Psoas muscle (tissue), 8 donors: ENCODE data around the gene TBC1D22A. TPM values are rescaled to one million over a fixed set of nuclear protein-coding genes. Genes with fewer than 3 reads are reported as not detected.

Source experiments
- ATAC-seq, 4 donors: fragments of 200-7000 bp; cut with Tn5 transposase; one replicate each; pipeline ENCODE4 v1.9.1; 2020; ENCODE audit warnings: moderate library complexity in 3 of 4, mild to moderate bottlenecking in 2 of 4
- DNase-seq, 2 donors: peaks; one replicate each; pipeline ENCODE4 v3.0.0-alpha.2; 2020
- H3K27ac ChIP-seq: fragments of 200-600 bp; one replicate; pipeline ENCODE4 v1.8.0; 2022
- H3K27me3 ChIP-seq, 3 donors: fragments of 200-600 bp in 1 of 3; one replicate each; pipeline versions ENCODE4 v1.6.1 to v1.8.0; 2013 to 2022; ENCODE audit warnings: low read length in 2 of 3, mild to moderate bottlenecking in 2 of 3, moderate library complexity in 1 of 3; ENCODE audit not compliant: insufficient read depth in 3 of 3
- H3K36me3 ChIP-seq, 2 donors: fragments of 200-600 bp in 1 of 2; one replicate each; pipeline versions ENCODE4 v1.6.1 to v1.8.0; 2013 to 2022; ENCODE audit warnings: low read depth in 1 of 2, mild to moderate bottlenecking in 1 of 2, moderate library complexity in 1 of 2; ENCODE audit not compliant: insufficient read depth in 1 of 2
- H3K4me1 ChIP-seq: fragments of 200-600 bp; one replicate; pipeline ENCODE4 v1.8.0; 2022
- H3K4me3 ChIP-seq: fragments of 200-600 bp; one replicate; pipeline ENCODE4 v1.8.0; 2022; ENCODE audit warnings: mild to moderate bottlenecking
- H3K9me3 ChIP-seq: fragments of 200-600 bp; one replicate; pipeline ENCODE4 v1.8.0; 2022
- WGBS, 3 donors: extraction: QIAGEN DNeasy Blood & Tissue Kit; methylation state at CpG; one replicate each; pipeline versions ENCODE4 v1.1.6 to v1.1.7; 2013; 5-methylcytosine and 5-hydroxymethylcytosine counted together
- intact Hi-C, 2 donors: fragments of 100-400 bp; cut with DNase I; formaldehyde crosslinking; loops; one replicate each; pipeline versions ENCODE4 v1.11.0 to v1.14.2; 2022
- polyA plus RNA-seq, 3 donors: library from polyadenylated mRNA; stranded (reverse); fragments of 200-250 nt; gene quantifications; one replicate each; pipeline ENCODE4 v1.2.3, GENCODE V29; 2013
- total RNA-seq, 4 donors: library from RNA; stranded (reverse); fragmentation: NEBNext Ultra II Directional in 2 of 4; extraction: Animal tissue kit (Norgen Biotek cat#: 25700) in 2 of 4; gene quantifications; one replicate each; pipeline versions ENCODE4 v1.2.1 to v1.2.4, GENCODE V29; 2021 to 2023
- TF ChIP-seq, protein P1 (sequence below): fragments of 200-600 bp; IDR thresholded peaks from one replicate; pipeline ENCODE4 v1.8.0; 2022; ENCODE audit warnings: antibody characterized with exemption
- donor health status: healthy with polysubstance abuse.
- donor health status: DM: no; HTN: no; CAD: no; lungs with moderate emphysema.
- donor health status: Bipolar disorder and iron deficiency.
- donor health status: healthy.
- donor health status: DM: yes; HTN: yes; CAD: no.
- donor health status: DM: no; HTN: no; CAD: no.
- donor health status: DM: no; HTN: no; CAD: no.
- donor health status: DM: yes; HTN: yes; CAD: no.

The TBC1D22A gene
- total and polyA plus RNA-seq, 7 donors, result 11.7 to 25.0 (median 18.9) TPM

DNA sequence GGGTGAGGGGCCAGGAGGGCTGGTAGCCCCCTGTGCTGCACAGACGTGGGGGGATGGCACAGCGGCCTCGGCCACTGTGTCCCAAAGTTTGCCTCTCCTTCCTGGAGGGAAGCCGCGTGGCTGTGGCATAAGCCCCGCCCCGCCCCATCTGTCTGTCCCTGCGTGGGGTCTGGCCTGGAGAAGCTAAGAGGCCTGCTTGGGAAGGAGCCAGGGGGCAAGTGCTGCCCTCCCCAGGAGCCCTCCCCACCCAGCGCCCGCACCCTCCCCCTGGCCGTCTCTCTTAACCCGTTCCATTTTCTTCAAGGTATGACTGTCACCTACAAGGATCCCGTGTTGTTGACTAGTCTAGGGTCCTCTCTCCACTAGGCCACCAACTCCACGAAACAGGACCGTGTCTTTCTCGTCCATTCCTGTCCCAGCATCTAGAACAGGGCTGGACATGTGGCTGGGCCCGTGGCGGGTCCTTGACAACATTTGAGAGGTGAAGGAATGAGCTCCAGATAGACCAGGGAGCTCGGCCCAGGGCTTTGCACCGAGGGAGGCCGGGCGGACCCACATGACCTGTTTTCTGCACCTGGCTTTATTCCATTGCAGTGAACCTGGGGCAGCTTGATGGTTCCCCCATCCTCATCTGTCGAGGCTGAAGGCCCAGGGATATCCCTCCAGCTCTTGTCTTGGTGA, 428.0 kb downstream of the TBC1D22A start:
- Histone ChIP-seq H3K27me3 (peaks cover 0 to 8% (median 5%) of the 10 kb centered on the region in 3 donors), H3K27ac (no peak overlapping the region), H3K4me1 (no peaks in the 10 kb centered on the region), H3K4me3 (no peak overlapping the region), H3K36me3 (no peaks in the 10 kb centered on the region), H3K9me3 (peaks cover 10% of the 10 kb centered on the region)
- TF ChIP-seq, protein P1, sequence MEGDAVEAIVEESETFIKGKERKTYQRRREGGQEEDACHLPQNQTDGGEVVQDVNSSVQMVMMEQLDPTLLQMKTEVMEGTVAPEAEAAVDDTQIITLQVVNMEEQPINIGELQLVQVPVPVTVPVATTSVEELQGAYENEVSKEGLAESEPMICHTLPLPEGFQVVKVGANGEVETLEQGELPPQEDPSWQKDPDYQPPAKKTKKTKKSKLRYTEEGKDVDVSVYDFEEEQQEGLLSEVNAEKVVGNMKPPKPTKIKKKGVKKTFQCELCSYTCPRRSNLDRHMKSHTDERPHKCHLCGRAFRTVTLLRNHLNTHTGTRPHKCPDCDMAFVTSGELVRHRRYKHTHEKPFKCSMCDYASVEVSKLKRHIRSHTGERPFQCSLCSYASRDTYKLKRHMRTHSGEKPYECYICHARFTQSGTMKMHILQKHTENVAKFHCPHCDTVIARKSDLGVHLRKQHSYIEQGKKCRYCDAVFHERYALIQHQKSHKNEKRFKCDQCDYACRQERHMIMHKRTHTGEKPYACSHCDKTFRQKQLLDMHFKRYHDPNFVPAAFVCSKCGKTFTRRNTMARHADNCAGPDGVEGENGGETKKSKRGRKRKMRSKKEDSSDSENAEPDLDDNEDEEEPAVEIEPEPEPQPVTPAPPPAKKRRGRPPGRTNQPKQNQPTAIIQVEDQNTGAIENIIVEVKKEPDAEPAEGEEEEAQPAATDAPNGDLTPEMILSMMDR, result no peak
- intact Hi-C loops, result no loop called here
- ATAC-seq (no peak), DNase-seq (peak in 1 of 2 donors; percentile 46)
- 87 to 92% (median 87%) methylated on average over 22 to 23 of the region's 23 CpGs for WGBS, 3 donors

DNA sequence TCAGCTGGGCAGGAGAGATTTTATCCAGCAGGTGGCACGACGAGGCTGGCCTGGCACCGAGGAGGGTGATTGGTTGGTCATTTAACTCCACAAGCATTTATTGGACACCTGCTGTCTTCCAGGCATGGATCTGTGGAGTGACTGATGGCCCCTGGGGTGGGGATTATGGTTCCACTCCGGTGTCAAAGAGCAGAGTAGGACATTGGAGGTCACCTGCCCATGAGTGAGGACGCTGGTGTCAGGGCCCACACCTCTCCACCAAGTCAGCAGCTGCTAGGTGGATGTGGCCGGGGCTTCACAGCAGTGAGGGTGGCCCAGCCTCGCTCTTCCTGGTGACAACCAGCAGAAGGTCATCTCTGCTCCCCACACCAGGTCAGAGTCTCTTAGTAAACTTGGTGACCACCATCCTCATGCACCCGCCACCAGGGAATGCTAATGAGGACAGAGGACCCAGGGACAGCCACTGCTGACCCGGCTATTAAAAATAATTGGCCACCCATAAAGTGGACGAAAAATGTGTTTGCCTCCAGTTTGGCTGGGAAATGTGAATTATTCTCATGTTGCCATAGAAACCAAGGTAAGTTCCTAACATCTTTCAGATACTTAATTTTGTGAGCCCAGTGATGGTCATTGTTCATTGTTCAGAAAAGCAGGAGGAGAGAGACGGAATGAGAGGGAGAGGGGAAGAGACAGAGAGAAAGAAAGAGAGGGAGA, 428.7 kb downstream of the TBC1D22A start:
- Histone ChIP-seq H3K4me3 (no peak overlapping the region), H3K36me3 (no peaks in the 10 kb centered on the region), H3K27ac (no peak overlapping the region), H3K27me3 (peaks cover 0 to 8% (median 5%) of the 10 kb centered on the region in 3 donors), H3K4me1 (no peaks in the 10 kb centered on the region), H3K9me3 (peaks cover 3% of the 10 kb centered on the region)
- intact Hi-C loops, result no loop called here
- peak in 1 of 2 donors; percentile 42 for DNase-seq
- ATAC-seq, result no peak
- 80 to 86% (median 82%) methylated on average over 11 of the region's 11 CpGs for WGBS, 3 donors
- TF ChIP-seq, protein P1, result no peak

DNA sequence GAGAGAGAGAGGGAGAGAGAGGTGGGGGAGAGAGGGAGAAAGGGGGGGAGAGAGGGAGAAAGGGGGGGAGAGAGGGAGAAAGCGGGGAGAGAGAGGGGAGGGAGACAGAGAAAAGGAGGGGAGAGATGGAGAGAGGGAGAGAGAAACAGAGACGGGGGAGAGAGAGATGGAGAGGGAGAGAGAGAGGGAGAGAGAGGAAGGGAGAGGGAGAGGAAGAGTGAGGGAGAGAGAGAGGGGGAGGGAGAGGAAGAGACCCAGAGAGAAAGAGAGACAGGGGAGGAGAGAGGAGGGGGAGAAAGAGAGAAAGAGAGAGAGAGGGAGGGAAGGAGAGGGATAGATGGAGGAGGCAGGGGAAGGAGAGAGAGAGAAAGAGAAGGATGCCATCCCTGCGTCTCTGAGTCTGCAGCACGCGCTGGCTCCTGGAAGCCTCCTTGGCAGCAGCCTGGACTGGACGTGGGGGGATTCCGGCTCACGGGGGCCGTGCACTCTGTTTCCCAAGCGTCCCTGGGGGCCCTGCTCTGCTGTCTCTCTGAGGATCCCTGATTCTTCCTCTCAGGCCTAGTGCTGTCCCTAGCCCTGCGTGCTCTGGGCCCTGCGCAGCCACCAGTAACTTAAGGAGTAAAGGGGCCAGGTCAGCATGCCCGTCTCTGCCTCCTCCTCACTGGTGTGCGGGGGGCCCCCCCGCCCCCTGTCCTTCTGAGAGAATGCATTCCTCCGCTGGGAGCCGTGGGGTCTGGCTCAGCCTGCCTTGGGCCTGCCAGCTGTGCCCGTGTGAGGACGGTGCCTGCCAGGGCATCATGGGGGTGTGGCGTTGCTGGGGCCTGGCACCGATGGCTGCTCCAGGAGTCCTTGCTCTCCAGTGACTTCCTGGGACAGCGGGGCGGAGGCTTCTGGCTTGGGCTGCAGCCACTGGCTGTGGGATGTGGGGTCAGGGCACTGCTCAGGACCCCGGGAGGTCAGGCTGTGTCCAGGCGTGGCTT, 429.5 kb downstream of the TBC1D22A start:
- H3K27me3 ChIP-seq, result peaks cover 0 to 8% (median 5%) of the 10 kb centered on the region in 3 donors
- DNase-seq (peak in 1 of 2 donors; percentile 52), ATAC-seq (no peak)
- H3K9me3 ChIP-seq, result no peaks in the 10 kb centered on the region
- no peak overlapping the region for H3K4me3 ChIP-seq
- WGBS, 3 donors, result 21 to 26% (median 25%) methylated on average over 19 to 25 of the region's 25 CpGs
- no peaks in the 10 kb centered on the region for H3K36me3 ChIP-seq
- H3K4me1 ChIP-seq, result no peaks in the 10 kb centered on the region
- H3K27ac ChIP-seq, result no peak overlapping the region
- TF ChIP-seq, protein P1, result no peak
- intact Hi-C loops, result no loop called here

DNA sequence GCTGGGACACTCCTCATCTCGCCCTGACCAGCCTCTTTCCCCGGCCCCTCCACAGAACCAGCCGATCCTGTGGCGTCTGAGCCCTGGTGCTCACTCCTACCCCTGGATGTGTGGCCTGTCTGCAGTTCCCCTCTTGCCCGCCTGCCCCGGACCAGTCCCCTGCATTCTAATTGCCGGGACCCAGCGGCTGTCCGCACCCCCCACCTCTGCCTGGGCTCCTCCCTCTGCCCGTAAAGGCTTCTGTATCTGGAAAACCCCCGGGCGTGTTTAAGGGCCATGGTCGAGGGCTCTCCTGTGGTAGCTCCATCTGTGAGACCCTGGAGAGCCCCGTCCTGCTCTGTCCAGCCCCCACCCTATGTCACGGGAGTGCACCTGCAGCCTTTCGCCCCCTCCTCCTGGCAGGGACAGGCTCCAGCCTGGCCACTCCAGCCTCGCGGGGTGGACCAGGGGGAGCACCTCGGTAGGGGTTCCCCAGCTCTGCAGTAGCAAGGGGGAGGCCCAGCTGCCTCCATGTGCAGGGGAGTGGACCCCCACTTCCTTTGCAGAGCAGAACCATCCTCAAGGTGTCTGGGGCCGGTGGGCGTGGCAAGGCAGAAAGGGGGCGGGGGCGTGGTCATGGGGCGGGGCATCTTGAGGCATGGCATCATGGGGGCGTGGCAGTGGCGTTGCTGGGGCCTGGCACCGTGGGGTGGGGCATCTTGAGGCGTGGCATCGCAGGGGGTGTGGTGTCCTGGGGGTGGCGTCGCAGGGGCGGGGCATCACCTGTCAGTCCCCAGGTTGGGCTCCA, 430.4 kb downstream of the TBC1D22A start:
- peak in 1 of 2 donors; percentile 34 for DNase-seq

More for the DNA sequence above, 430.4 kb downstream of the TBC1D22A start:
- WGBS, 3 donors, result 55 to 69% (median 65%) methylated on average over 27 to 32 of the region's 32 CpGs
- H3K9me3 ChIP-seq, result no peaks in the 10 kb centered on the region
- H3K36me3 ChIP-seq, result no peaks in the 10 kb centered on the region
- intact Hi-C loops, result no loop called here
- TF ChIP-seq, protein P1, result no peak
- H3K27ac ChIP-seq, result no peak overlapping the region
- peaks cover 0 to 10% (median 6%) of the 10 kb centered on the region in 3 donors for H3K27me3 ChIP-seq
- H3K4me3 ChIP-seq, result no peak overlapping the region
- no peaks in the 10 kb centered on the region for H3K4me1 ChIP-seq
- ATAC-seq, result no peak
